Sigmoid colon (tissue), 7 donors: ENCODE results near the gene SYNJ1. TPM values are rescaled to one million over a fixed set of nuclear protein-coding genes. Genes with fewer than 3 reads are reported as not detected.
"Not testable (repeated sequence)": the region's sequence is repeated elsewhere in the genome, so short reads cannot be mapped to it uniquely, and the experiment has no call there.

Experiments
- DNase-seq: peaks from one replicate; pipeline ENCODE4 v3.0.0-alpha.2; 2019
- H3K27ac ChIP-seq, 4 donors: fragments of 200-600 bp; sonication (generic); one replicate each; pipeline ENCODE4 v1.5.1; 2016 to 2019; ENCODE audit warnings: mild to moderate bottlenecking in 1 of 4
- H3K27me3 ChIP-seq, 3 donors: fragments of 200-600 bp; sonication (generic); one replicate each; pipeline ENCODE4 v1.5.1; 2019; ENCODE audit warnings: mild to moderate bottlenecking in 1 of 3
- H3K36me3 ChIP-seq, 4 donors: fragments of 200-600 bp; sonication (generic); one replicate each; pipeline ENCODE4 v1.5.1; 2016 to 2019
- H3K4me1 ChIP-seq, 4 donors: fragments of 200-600 bp; sonication (generic); one replicate each; pipeline ENCODE4 v1.5.1; 2017 to 2019
- H3K4me3 ChIP-seq, 4 donors: fragments of 200-600 bp; sonication (generic); one replicate each; pipeline ENCODE4 v1.5.1; 2017 to 2019; ENCODE audit warnings: mild to moderate bottlenecking in 2 of 4, moderate library complexity in 1 of 4
- H3K9me3 ChIP-seq, 4 donors: fragments of 200-600 bp in 3 of 4; sonication (generic) in 3 of 4; one replicate each; pipeline versions ENCODE4 v1.5.1 to v1.6.1; 2013 to 2019
- CTCF ChIP-seq, 4 experiments: fragments of 450-650 bp in 3 of 4; fragments of 200-600 bp in 1 of 4; IDR thresholded peaks; one replicate each; pipeline ENCODE4 v1.5.1; 2016 to 2019; ENCODE audit warnings: antibody characterized with exemption in 4 of 4, mild to moderate bottlenecking in 3 of 4, moderate library complexity in 2 of 4
- EP300 ChIP-seq, 4 donors: sonication (generic); formaldehyde crosslinking; IDR thresholded peaks; one replicate each; pipeline ENCODE4 v1.6.1; 2017; ENCODE audit warnings: antibody characterized with exemption in 4 of 4
- POLR2A ChIP-seq, 2 donors: fragments of 450-650 bp; IDR thresholded peaks; one replicate each; pipeline ENCODE4 v1.6.1; 2016; ENCODE audit warnings: antibody characterized with exemption in 2 of 2, mild to moderate bottlenecking in 2 of 2, moderate library complexity in 2 of 2
- POLR2AphosphoS5 ChIP-seq, 4 donors: sonication (generic); formaldehyde crosslinking; IDR thresholded peaks; one replicate each; pipeline ENCODE4 v1.6.1; 2017; ENCODE audit warnings: antibody characterized with exemption in 4 of 4
- WGBS, 2 donors: extraction: QIAGEN DNeasy Blood & Tissue Kit; methylation state at CpG; one replicate each; pipeline ENCODE4 v1.1.7; 2013; 5-methylcytosine and 5-hydroxymethylcytosine counted together
- intact Hi-C: fragments of 100-400 bp; cut with DNase I; formaldehyde crosslinking; loops from one replicate; pipeline ENCODE4 v1.15.1; 2023
- polyA plus RNA-seq, 3 donors: library from polyadenylated mRNA; stranded (reverse); fragments of 200-250 nt; gene quantifications; one replicate each; pipeline ENCODE4 v1.2.3, GENCODE V29; 2013
- total RNA-seq, 4 donors: library from RNA; depleted of rRNA; stranded (reverse); fragments of >200 nt; gene quantifications; one replicate each; pipeline ENCODE4 v1.1.0, GENCODE V29; 2016
- donor health status: healthy with polysubstance abuse.
- donor health status: Bipolar disorder and iron deficiency.
- donor health status: healthy.

Gene SYNJ1
- total and polyA plus RNA-seq, 7 donors: 3.7 to 12.0 (median 5.1) TPM

GRCh38 chr21:32666258-32666657, 61.6 kb downstream of the SYNJ1 start:
- intact Hi-C loops: no loop called here
- TF ChIP-seq POLR2A (IDR thresholded peaks at IDR 0.05) (no peak), EP300 (IDR thresholded peaks at IDR 0.05) (no peak), CTCF (IDR thresholded peaks at IDR 0.05) (no peak), POLR2AphosphoS5 (IDR thresholded peaks at IDR 0.05) (no peak)
- no peak for DNase-seq
- peaks cover 0 to 2% (median 0%) of the 10 kb centered on the region in 4 donors for H3K9me3 ChIP-seq
- H3K27me3 ChIP-seq: no peaks in the 10 kb centered on the region
- H3K4me1 ChIP-seq: no peaks in the 10 kb centered on the region
- H3K27ac ChIP-seq: no peak overlapping the region
- no peak overlapping the region for H3K4me3 ChIP-seq
- WGBS, 2 donors: 86 to 92% methylated on average over 1 of the region's 1 CpG
- H3K36me3 ChIP-seq: peaks cover 0 to 62% (median 30%) of the 10 kb centered on the region in 4 donors

DNA sequence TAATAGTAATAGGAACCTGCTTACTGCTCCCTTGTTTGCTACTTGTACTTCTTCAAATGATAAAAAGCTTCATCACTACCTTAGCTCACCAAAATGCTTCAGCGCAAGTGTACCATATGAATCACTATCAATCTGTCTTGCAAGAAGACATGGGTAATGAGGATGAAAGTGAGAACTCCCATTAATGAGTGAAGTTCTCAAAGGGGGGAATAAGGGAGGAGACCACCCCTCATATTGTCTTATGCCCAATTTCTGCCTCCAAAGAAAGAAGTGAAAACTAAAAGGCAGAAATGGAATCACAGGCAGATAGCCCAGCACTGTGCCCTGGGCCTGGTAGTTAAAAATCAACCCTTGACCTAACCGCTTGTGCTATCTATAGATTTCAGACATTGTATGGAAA, 63.7 kb downstream of the SYNJ1 start:
- WGBS, 2 donors: 96% methylated on average over 2 of the region's 2 CpGs
- H3K9me3 ChIP-seq, H3K4me1 ChIP-seq, H3K27me3 ChIP-seq, H3K4me3 ChIP-seq, intact Hi-C loops, DNase-seq, H3K27ac ChIP-seq: not testable (repeated sequence)
- H3K36me3 ChIP-seq: peaks cover 0 to 66% (median 32%) of the 10 kb centered on the region in 4 donors

GRCh38 chr21:32661981-32662380, 65.8 kb downstream of the SYNJ1 start:
- DNase-seq, H3K9me3 ChIP-seq, H3K27me3 ChIP-seq, H3K4me1 ChIP-seq, H3K27ac ChIP-seq, H3K4me3 ChIP-seq, intact Hi-C loops: not testable (repeated sequence)
- peaks cover 0 to 55% (median 32%) of the 10 kb centered on the region in 4 donors for H3K36me3 ChIP-seq
- 95 to 98% methylated on average over 10 of the region's 10 CpGs for WGBS, 2 donors

DNA sequence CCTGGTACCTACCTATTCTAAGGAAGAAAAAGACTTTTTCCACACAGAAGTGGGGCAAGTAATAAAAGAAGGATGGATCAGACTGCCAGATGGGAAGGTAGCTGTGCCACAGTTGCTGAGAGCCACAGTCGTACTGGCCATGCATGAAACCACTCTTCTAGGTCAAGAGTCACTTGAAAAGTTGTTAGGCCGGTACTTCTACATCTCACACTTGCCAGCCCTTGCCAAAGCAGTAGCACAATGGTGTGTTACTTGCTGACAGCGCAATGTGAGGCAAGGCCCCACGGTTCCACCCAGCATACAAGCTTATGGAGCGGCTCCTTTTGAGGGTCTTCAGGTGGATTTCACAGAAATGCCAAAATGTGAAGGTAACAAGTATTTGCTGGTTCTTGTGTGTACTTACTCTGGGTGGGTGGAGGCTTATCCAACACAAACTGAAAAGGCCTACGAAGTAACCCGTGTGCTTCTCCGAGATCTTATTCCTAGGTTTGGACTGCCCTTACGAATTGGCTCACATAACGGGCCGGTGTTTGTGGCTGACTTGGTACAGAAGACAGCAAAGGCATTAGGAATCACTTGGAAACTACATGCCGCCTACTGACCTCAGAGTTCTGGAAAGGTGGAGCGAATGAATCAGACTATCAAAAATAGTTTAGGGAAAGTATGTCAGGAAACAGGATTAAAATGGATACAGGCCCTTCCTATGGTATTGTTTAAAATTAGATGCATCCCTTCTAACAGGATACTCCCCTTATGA, 66.6 kb downstream of the SYNJ1 start:
- DNase-seq, intact Hi-C loops, H3K9me3 ChIP-seq, H3K4me1 ChIP-seq, H3K27me3 ChIP-seq, H3K4me3 ChIP-seq, H3K27ac ChIP-seq: not testable (repeated sequence)
- peaks cover 0 to 55% (median 28%) of the 10 kb centered on the region in 4 donors for H3K36me3 ChIP-seq
- 78 to 95% methylated on average over 13 of the region's 13 CpGs for WGBS, 2 donors

DNA sequence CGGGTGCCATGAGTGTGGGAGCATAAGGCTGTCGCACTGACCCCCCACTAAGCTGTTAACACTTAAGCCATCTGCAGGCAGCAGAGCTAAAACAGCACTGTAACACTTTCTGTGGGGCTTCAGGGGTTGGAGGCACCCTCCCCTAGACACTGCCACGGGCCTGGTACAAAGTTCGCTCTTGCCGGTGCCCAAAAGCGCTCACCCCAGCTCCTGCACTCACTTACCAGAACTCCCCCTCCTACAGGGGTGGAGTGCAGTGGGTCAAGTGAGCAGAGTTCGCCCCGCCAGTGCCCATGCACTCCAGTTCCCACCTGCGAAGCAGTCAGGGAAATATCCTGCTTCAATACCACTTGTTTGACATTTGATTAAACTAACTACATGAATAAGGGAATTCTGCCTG, 69.3 kb downstream of the SYNJ1 start:
- no peak for DNase-seq
- H3K27me3 ChIP-seq: no peaks in the 10 kb centered on the region
- H3K27ac ChIP-seq: no peak overlapping the region
- no peaks in the 10 kb centered on the region for H3K4me1 ChIP-seq
- WGBS, 2 donors: 94 to 98% methylated on average over 9 of the region's 9 CpGs
- TF ChIP-seq EP300 (IDR thresholded peaks at IDR 0.05) (no peak), POLR2AphosphoS5 (IDR thresholded peaks at IDR 0.05) (no peak), CTCF (IDR thresholded peaks at IDR 0.05) (no peak), POLR2A (IDR thresholded peaks at IDR 0.05) (no peak)
- H3K36me3 ChIP-seq: peaks cover 0 to 43% (median 7%) of the 10 kb centered on the region in 4 donors
- no peaks in the 10 kb centered on the region for H3K9me3 ChIP-seq
- intact Hi-C loops: no loop called here
- H3K4me3 ChIP-seq: no peak overlapping the region

GRCh38 chr21:32653326-32653901, 74.4 kb downstream of the SYNJ1 start:
- no peak for DNase-seq
- intact Hi-C loops: no loop called here
- TF ChIP-seq EP300 (IDR thresholded peaks at IDR 0.05) (no peak), CTCF (IDR thresholded peaks at IDR 0.05) (no peak), POLR2AphosphoS5 (IDR thresholded peaks at IDR 0.05) (no peak), POLR2A (IDR thresholded peaks at IDR 0.05) (no peak)
- Histone ChIP-seq H3K36me3 (peaks cover 0 to 65% (median 2%) of the 10 kb centered on the region in 4 donors), H3K4me3 (no peak overlapping the region), H3K4me1 (no peaks in the 10 kb centered on the region), H3K27ac (no peak overlapping the region), H3K27me3 (no peaks in the 10 kb centered on the region), H3K9me3 (no peaks in the 10 kb centered on the region)
- 63 to 81% methylated on average over 2 of the region's 2 CpGs for WGBS, 2 donors
